Left lobe of liver (tissue), 2 donors: ENCODE results near the gene TSTD2. TPM values are rescaled to one million over a fixed set of nuclear protein-coding genes. Genes with fewer than 3 reads are reported as not detected.

Experiments
- ATAC-seq: fragments of 200-7000 bp; cut with Tn5 transposase; one replicate; pipeline ENCODE4 v1.9.1; 2020; ENCODE audit warnings: mild to moderate bottlenecking, moderate library complexity
- DNase-seq: peaks from one replicate; pipeline ENCODE4 v3.0.0-alpha.2; 2020; ENCODE audit warnings: low spot score
- total RNA-seq: library from RNA; stranded (reverse); gene quantifications from one replicate; pipeline ENCODE4 v1.2.1, GENCODE V29; 2021
- donor health status: DM: no; HTN: no; CAD: no; lungs with moderate emphysema.
- donor health status: DM: no; HTN: yes; CAD: no.

Gene TSTD2
- total RNA-seq, 1 donor from 2014 or later, result 8.1 TPM

GRCh38 chr9:97565262-97565661, 67.9 kb downstream of the TSTD2 start:
- DNase-seq, result peak; percentile 33
- ATAC-seq, result no peak

GRCh38 chr9:97564291-97565175, 68.6 kb downstream of the TSTD2 start:
- peak; percentile 49 for ATAC-seq
- DNase-seq, result peak; percentile 47

GRCh38 chr9:97563458-97564135, 69.6 kb downstream of the TSTD2 start:
- ATAC-seq, result no peak
- DNase-seq, result no peak

GRCh38 chr9:97562542-97562941, 70.6 kb downstream of the TSTD2 start:
- ATAC-seq, result no peak
- no peak for DNase-seq

- no peak for ATAC-seq
- DNase-seq, result no peak
Measured at GRCh38 chr9:97561501-97561900, 71.7 kb downstream of the TSTD2 start.

GRCh38 chr9:97560851-97561250, 72.3 kb downstream of the TSTD2 start:
- no peak for DNase-seq
- ATAC-seq, result no peak

- DNase-seq (no peak), ATAC-seq (no peak)
Measured at GRCh38 chr9:97560154-97560553, 73.0 kb downstream of the TSTD2 start.

- no peak for DNase-seq
- ATAC-seq, result no peak
Measured at GRCh38 chr9:97559111-97559514, 74.1 kb downstream of the TSTD2 start.

- no peak for ATAC-seq
- no peak for DNase-seq
Measured at GRCh38 chr9:97558701-97559101, 74.5 kb downstream of the TSTD2 start.

GRCh38 chr9:97557606-97558095, 75.5 kb downstream of the TSTD2 start:
- DNase-seq, result peak; percentile 94
- peak; percentile 77 for ATAC-seq

GRCh38 chr9:97556721-97557605, 76.2 kb downstream of the TSTD2 start:
- peak; percentile 91 for DNase-seq

GRCh38 chr9:97556036-97556720, 77.0 kb downstream of the TSTD2 start:
- DNase-seq (peak; percentile 57), ATAC-seq (peak; percentile 33)

More at GRCh38 chr9:97556721-97557605, 76.2 kb downstream of the TSTD2 start:
- ATAC-seq, result peak; percentile 78

GRCh38 chr9:97555164-97555563, 78.0 kb downstream of the TSTD2 start:
- no peak for DNase-seq
- ATAC-seq, result no peak

- ATAC-seq, result no peak
- DNase-seq, result no peak
Measured at GRCh38 chr9:97554566-97555075, 78.5 kb downstream of the TSTD2 start.

GRCh38 chr9:97553841-97554240, 79.3 kb downstream of the TSTD2 start:
- no peak for ATAC-seq
- DNase-seq, result no peak

GRCh38 chr9:97553141-97553540, 80.0 kb downstream of the TSTD2 start:
- DNase-seq, result no peak
- ATAC-seq, result no peak

- DNase-seq, result no peak
- peak; percentile 43 for ATAC-seq
Measured at GRCh38 chr9:97551308-97551707, 81.9 kb downstream of the TSTD2 start.

GRCh38 chr9:97550386-97550785, 82.8 kb downstream of the TSTD2 start:
- ATAC-seq, result no peak
- no peak for DNase-seq
